GM12873 (cell line): Measurements from ENCODE around the gene GNG14.
A peak's percentile ranks its signal among the peaks of the same experiment; 100 is the strongest.

ENCODE experiments used
- TF ChIP-seq, protein P1 (sequence below): IDR thresholded peaks from 2 replicates; pipeline ENCODE4 v1.5.1; 2012; ENCODE audit warnings: low read depth, mild to moderate bottlenecking, moderate library complexity, low read length, control low read depth; ENCODE audit not compliant: insufficient read depth; ENCODE audit errors: missing control alignments

GNG14 gene

DNA sequence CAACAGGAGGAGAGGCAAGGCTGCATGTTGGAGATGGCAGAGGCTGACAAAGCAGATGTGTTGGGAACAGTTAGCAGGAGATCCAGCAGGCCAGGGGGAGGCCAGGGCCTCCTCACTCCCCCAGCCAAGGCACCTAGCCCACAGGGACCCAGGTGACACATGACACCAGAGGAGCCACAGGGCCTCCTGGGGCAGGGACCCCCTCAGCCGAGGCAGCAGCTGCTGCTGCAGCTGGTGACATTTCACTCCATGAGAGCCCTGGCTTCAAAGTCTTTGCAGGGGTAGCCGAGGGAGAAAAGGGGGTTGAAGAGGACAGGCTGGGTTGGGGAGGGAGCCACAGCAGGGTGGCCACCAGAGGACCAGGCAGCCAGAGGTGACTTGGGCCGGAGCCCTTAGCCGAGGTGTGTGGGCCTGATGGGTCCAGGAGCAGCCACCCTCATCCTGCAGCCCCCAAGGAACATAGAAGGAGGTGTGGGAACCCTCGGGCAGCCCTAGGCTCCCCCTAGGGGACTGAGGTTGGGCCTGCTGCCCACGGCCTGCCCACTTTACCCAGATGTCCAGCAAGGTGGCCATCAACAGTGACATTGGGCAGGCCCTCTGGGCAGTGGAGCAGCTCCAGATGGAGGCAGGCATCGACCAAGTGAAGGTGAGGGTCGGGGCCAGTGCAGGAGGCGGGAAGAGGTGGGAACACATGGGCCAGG, at the start of gene GNG14:
GNG14 (plus strand) TSS at position 503 of the 701 bp plus-strand sequence; CDS start at position 554, 51 bp downstream.
- TF ChIP-seq, protein P1, sequence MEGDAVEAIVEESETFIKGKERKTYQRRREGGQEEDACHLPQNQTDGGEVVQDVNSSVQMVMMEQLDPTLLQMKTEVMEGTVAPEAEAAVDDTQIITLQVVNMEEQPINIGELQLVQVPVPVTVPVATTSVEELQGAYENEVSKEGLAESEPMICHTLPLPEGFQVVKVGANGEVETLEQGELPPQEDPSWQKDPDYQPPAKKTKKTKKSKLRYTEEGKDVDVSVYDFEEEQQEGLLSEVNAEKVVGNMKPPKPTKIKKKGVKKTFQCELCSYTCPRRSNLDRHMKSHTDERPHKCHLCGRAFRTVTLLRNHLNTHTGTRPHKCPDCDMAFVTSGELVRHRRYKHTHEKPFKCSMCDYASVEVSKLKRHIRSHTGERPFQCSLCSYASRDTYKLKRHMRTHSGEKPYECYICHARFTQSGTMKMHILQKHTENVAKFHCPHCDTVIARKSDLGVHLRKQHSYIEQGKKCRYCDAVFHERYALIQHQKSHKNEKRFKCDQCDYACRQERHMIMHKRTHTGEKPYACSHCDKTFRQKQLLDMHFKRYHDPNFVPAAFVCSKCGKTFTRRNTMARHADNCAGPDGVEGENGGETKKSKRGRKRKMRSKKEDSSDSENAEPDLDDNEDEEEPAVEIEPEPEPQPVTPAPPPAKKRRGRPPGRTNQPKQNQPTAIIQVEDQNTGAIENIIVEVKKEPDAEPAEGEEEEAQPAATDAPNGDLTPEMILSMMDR: no peak

- TF ChIP-seq, protein P1: no peak
Observed at GRCh38 chr19:12638611-12639182, 49.1 kb upstream of the GNG14 start.

DNA sequence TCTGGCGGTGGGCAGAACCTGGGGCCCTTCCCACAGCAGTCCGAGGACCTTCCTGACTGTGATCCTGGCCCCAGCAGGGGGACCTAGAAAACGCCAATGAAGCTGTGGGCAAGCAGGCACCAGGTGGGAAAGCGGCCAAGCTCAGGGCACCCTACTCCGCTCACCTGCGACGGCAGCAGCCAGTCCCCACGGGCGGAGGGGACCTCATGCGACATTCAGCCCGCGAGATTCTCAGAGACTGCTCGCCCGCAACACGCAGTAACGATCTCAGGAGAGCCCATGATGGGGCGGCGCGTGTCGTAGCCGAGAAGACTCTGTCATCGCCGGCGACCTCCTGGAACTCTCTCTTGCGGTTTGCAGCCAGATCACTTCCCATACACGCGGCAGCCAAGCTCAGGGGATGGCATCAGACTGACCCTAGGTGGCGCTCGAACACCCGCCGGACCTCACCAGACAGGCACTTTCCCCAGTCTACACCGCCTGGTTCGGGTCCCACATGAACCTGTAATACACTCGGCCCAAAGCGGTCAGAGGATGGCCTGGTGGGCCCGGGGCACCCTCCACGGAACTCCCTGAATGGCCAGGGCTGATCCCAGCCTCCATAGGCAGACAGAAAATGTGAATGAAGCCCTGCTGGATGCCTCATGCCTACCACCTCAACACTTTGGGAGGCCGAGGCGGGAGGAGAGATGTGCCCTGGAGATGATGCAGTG, 47.7 kb upstream of the GNG14 start:
- TF ChIP-seq, protein P1: peak; percentile 87

DNA sequence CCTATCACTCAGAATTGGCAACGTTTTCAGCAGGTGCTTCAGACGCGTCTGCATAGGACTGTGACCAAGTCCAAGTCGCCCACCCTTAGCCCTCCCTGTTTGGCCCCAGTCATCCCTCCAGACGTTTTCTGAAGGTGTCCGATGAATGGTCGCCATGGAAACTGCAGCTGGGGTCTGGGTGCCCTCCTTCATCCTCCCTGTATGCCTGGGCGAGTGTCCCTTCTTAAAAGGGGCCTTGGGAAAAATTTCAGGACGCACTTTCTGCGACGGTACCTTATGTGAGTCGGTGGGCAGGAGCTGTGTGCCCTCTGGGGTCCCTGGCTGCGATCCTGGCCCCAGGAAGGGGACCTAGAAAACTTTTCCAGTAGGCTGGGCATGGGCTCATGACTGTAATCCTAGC, 46.3 kb upstream of the GNG14 start:
- TF ChIP-seq, protein P1: no peak

GRCh38 chr19:12642506-12642905, 45.3 kb upstream of the GNG14 start:
- TF ChIP-seq, protein P1: no peak

DNA sequence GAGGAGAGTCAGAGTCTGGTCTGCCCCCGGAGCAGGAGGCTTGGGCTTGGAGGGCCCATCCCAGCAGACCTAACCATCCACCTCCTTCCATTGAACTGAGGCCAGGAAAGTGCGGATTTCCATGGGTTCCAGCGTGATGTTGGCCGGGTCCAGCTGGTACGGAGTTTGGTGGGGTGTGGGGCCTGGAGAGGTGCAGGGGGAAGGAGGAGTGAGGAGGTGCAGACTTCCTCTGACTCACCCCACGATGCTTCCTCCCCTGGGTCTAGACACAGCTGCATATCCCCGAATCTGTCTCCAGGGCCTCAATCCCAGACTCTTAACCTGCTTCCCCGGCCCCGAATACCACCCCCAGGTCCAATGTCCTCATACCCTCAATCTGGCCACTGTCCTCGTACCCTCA, 41.2 kb upstream of the GNG14 start:
- TF ChIP-seq, protein P1: no peak

GRCh38 chr19:12647047-12647446, 40.8 kb upstream of the GNG14 start:
- TF ChIP-seq, protein P1: no peak
